Ishikawa (cell line): ENCODE results near the gene PRR32.

Experiments
- CEBPB ChIP-seq: IDR thresholded peaks from 2 replicates; pipeline ENCODE4 v1.6.1; 2012
- CREB1 ChIP-seq: IDR thresholded peaks from 2 replicates; pipeline ENCODE4 v1.6.1; 2012; ENCODE audit warnings: low read depth
- EGR1 ChIP-seq: IDR thresholded peaks from 2 replicates; pipeline ENCODE4 v1.6.1; 2012
- FOXM1 ChIP-seq: IDR thresholded peaks from 2 replicates; pipeline ENCODE4 v1.6.1; 2012; ENCODE audit warnings: low read depth, borderline replicate concordance
- NFIC ChIP-seq: IDR thresholded peaks from 2 replicates; pipeline ENCODE4 v1.6.1; 2012
- TAF1 ChIP-seq: IDR thresholded peaks from 2 replicates; pipeline ENCODE4 v1.6.1; 2012; ENCODE audit warnings: low read depth, mild to moderate bottlenecking
- TCF12 ChIP-seq: IDR thresholded peaks from 2 replicates; pipeline ENCODE4 v1.6.1; 2012; ENCODE audit warnings: low read depth
- TEAD4 ChIP-seq: IDR thresholded peaks from 2 replicates; pipeline ENCODE4 v1.6.1; 2012
- ZBTB7A ChIP-seq: IDR thresholded peaks from 2 replicates; pipeline ENCODE4 v1.6.1; 2012; ENCODE audit warnings: low read depth
- TF ChIP-seq, protein P1 (sequence below): IDR thresholded peaks from 2 replicates; pipeline ENCODE4 v1.6.1; 2012
- TF ChIP-seq, protein P2 (sequence below): IDR thresholded peaks from 2 replicates; pipeline ENCODE4 v1.6.1; 2012; ENCODE audit warnings: low read depth, mild to moderate bottlenecking
- TF ChIP-seq, protein P3 (sequence below): IDR thresholded peaks from 2 replicates; pipeline ENCODE4 v1.6.1; 2012

Gene PRR32

DNA sequence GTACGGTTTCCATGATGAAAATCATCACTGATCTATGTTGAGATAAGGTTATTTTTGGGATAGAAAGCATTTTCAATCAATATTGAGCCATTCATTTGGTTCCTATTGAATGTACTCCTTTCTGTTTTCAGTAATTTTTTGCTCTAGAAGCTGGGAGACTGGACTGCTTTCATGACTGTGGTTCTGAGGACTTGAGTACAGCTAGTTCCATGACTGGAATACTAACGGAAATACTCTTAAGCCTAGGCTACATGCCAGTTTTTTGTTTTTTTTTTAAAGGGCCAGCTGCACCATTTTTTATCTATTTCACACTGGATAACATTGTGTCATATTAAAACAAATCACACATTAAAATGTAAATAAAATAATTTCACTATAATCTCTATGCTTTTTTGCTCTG, 16.7 kb downstream of the PRR32 start:
- TF ChIP-seq CREB1 (no peak), FOXM1 (no peak)

DNA sequence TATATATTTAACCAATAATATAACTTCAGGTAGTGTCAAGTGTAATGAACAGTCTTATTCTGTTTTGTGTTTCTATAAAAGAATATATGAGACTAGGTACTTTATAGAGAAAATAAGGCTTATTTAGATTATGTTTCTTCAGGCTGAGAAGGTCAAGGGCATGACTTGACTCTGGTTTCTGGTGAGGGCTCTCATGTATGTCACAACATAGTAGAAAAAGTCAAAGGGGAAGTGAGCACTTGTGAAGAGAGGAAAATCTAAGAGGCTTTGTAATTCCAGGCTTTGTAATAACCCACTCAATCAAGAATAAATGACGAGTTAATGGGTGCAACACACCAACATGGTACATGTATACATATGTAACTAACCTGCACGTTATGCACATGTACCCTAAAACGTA, 27.6 kb downstream of the PRR32 start:
- no peak for TF ChIP-seq TCF12
- no peak for TF ChIP-seq NFIC
- no peak for TF ChIP-seq FOXM1
- no peak for TF ChIP-seq CEBPB
- TF ChIP-seq, protein P1, sequence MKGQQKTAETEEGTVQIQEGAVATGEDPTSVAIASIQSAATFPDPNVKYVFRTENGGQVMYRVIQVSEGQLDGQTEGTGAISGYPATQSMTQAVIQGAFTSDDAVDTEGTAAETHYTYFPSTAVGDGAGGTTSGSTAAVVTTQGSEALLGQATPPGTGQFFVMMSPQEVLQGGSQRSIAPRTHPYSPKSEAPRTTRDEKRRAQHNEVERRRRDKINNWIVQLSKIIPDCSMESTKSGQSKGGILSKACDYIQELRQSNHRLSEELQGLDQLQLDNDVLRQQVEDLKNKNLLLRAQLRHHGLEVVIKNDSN, result no peak

DNA sequence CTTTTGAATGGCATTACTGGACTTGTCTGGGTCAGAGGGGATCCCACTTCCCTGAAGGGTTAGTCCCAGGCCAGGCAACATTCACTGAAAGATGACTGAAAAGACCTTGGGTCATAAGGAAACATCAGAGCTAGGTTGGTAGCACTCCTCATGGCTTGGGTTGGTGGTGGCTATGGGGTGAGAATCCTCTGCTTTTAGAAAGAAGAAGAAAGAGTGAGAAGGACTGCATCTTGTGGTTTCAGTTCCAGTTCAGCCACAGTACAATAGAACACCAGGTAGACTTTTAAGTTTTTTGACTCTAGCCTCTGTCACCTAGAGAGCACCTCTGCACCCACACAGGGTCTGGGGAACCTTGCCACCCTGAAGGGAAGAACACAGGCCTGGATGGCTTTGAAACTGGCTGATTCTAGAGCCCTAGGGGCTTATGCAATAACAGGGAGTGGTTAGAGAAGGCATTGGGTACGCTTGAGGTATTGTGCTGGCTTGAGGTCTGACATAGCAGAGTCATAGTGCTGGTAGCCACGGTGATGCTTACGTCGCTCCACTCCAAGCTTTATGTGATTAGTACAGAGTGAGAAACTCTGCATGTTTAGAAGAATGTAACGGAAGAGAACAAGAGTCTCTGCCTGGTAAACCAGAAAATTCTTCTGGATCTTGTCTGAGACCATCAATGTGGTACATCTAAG, 36.5 kb downstream of the PRR32 start:
- TF ChIP-seq NFIC, result no peak
- TF ChIP-seq, protein P2, sequence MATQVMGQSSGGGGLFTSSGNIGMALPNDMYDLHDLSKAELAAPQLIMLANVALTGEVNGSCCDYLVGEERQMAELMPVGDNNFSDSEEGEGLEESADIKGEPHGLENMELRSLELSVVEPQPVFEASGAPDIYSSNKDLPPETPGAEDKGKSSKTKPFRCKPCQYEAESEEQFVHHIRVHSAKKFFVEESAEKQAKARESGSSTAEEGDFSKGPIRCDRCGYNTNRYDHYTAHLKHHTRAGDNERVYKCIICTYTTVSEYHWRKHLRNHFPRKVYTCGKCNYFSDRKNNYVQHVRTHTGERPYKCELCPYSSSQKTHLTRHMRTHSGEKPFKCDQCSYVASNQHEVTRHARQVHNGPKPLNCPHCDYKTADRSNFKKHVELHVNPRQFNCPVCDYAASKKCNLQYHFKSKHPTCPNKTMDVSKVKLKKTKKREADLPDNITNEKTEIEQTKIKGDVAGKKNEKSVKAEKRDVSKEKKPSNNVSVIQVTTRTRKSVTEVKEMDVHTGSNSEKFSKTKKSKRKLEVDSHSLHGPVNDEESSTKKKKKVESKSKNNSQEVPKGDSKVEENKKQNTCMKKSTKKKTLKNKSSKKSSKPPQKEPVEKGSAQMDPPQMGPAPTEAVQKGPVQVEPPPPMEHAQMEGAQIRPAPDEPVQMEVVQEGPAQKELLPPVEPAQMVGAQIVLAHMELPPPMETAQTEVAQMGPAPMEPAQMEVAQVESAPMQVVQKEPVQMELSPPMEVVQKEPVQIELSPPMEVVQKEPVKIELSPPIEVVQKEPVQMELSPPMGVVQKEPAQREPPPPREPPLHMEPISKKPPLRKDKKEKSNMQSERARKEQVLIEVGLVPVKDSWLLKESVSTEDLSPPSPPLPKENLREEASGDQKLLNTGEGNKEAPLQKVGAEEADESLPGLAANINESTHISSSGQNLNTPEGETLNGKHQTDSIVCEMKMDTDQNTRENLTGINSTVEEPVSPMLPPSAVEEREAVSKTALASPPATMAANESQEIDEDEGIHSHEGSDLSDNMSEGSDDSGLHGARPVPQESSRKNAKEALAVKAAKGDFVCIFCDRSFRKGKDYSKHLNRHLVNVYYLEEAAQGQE, result no peak
- TF ChIP-seq EGR1, result no peak
- TF ChIP-seq, protein P3, sequence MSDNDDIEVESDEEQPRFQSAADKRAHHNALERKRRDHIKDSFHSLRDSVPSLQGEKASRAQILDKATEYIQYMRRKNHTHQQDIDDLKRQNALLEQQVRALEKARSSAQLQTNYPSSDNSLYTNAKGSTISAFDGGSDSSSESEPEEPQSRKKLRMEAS, result no peak
- no peak for TF ChIP-seq TAF1
- TF ChIP-seq TEAD4, result no peak
- TF ChIP-seq FOXM1, result no peak
- no peak for TF ChIP-seq ZBTB7A
- no peak for TF ChIP-seq TCF12
